H54 (cell line): Measurements from ENCODE around the gene ARHGAP11A.

Experiments used
- DNase-seq: peaks from one replicate; pipeline ENCODE4 v3.0.0; 2011; ENCODE audit warnings: low spot score, mixed read lengths; ENCODE audit not compliant: insufficient read length
- FAIRE-seq: peaks from 3 replicates; lab custom pipeline; 2011; peaks lifted over from hg19 to GRCh38; lab: Jason Lieb, UNC
- POLR2A ChIP-seq: IDR thresholded peaks from 2 replicates; pipeline ENCODE4 v1.6.1; 2011; ENCODE audit warnings: low read depth, mild to moderate bottlenecking, low read length

Gene ARHGAP11A

DNA sequence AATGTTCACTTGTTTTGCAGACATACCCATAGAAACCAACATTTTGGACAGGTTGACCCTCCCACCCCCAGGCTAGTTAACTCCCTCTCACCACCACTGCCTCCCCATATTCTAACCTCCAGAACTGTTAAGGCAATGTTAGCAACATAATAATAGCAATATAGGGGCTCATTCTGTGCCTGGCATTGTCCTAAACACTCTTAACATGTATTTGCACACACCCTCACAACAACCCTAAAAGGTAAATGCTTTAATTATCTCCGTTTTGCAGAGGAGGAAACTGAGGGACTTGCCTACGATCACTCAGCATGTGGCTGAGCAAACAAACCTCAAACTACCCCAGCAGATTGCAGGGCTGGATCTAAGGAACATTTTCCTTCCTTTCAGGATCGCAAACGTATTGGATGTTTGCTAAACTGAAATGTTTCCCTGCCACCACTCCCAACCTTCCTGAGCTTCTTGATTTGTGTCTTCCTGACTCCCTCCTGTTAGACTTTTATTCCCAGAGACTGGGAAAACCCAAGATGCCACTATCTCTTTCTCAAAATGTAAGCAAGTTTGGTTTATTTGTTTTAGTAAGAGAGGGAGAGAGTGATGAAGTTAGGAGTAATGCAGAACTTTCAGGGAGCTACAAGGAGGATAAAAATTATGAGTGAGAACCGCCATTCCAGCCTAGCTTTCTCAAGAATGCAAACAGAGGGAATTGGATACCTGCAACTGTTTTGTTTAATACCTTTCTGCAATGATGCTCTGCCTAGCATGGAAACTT lies 27.5 kb downstream of the ARHGAP11A start:
- TF ChIP-seq POLR2A, result no peak
- FAIRE-seq, result no peak
- no peak for DNase-seq

DNA sequence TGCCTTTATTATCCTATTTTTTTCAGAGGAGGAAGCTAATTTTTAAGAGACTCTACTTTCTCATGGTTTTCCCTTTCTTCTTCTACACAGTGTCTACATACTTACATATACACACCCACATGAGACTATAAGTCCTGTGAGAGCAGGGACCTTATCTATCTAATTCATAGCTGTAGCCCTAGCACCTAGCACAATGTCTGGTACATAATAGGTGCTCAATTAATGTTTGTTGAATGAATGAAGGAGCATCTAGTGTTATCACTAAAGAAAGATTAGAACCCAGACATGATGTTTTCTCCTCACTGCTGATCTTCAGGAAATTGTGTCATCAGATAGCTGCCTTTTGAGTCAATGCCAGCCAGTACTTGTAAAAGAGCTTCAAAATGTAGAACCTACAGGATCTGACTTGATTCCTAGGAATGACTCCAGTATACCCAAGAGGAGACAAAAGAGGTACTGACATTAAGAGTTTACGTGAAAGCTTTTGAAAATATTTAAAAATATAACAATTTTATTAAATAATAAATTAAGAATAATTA lies 28.7 kb downstream of the ARHGAP11A start:
- TF ChIP-seq POLR2A, result no peak
- DNase-seq (no peak), FAIRE-seq (no peak)

DNA sequence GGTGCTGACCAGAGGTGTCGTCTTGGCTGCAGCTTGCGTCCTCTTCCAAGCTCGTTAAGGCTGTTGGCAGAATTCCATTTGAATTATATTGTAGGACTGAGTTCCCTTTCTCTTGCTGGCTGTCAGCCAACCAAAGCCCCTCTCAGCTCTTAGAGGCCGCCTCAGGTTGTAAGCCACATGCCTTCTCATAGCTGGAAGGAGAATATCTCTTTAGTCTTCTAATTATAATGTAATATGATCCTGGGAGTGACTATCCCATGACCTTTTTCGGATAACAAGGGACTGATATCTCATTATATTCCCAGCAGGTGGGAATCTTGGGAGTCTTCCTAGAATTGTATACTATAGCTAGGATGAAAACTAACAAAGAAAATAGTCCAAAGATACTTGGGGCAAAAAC lies 31.0 kb downstream of the ARHGAP11A start:
- no peak for FAIRE-seq
- TF ChIP-seq POLR2A, result no peak
- DNase-seq, result no peak

DNA sequence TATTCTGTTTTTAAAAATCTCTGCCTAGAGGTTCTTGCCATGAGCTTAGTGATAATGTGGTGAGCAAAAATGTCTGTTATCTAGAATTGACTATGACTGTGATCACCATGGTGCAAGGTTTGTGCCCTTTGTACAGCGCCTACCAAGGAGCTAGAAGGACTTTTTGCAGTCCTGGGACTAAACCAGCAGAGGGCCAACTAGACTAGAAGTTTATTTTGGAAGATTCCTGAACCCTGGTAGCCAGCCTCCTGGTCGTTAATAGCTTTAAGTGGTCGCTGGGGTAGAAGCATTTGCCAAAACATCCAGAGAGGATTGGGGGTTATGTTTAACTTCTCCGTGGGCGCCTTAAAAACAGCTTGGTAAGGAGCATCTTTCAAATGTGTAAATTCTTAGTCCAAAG lies 34.0 kb downstream of the ARHGAP11A start:
- FAIRE-seq (no peak), DNase-seq (peak; percentile 20)
- TF ChIP-seq POLR2A, result no peak

DNA sequence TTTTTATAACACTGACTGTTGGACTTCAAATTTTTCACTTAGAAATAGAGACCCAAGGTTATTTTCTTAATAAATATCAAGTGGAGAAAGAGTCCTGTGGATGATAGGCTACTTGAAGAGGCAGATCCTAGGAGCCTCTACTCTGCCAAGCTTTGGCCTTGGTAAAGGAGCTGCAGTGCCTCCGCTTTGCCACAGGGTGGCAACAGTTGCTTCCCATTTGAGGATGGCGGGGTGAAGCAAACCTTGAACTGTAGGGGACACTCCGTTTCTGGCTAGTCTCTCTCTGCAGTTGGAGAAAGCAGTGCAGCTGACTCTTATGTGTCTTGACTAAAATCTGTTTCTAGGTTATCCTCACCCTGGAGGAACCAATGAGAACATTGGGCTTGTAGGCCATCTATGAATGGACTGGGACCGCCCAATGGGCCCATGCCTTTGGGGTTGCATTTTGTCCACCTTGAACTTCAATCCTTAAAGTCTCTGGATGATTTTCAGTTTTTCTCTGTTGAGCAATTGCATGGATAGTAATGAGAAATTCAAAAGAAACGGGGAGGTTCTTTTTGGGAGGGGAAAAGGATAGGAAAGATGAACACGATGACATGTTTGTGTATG lies 36.0 kb downstream of the ARHGAP11A start:
- DNase-seq (peak; percentile 46), FAIRE-seq (peak; percentile 83)
- TF ChIP-seq POLR2A, result no peak

DNA sequence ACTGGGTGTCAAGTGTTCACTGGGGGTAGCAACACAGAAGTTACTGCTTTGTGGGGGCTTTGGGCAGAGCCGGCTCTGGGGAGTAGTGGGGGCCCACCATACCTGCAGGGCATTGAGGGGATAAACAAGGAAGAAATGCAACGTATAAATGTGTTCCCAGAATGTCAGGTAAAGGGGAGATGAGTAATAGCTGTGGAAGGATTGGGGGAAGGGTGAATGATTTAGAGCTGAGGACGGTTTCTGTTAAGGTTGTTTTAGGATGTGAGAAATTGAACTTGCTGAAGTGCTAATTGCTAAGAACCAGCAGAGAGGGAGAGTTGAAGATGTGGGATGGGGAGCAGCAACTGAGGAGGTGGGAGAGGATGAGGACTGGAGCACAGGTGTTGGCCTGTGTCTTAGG lies 36.9 kb downstream of the ARHGAP11A start:
- no peak for FAIRE-seq

DNA sequence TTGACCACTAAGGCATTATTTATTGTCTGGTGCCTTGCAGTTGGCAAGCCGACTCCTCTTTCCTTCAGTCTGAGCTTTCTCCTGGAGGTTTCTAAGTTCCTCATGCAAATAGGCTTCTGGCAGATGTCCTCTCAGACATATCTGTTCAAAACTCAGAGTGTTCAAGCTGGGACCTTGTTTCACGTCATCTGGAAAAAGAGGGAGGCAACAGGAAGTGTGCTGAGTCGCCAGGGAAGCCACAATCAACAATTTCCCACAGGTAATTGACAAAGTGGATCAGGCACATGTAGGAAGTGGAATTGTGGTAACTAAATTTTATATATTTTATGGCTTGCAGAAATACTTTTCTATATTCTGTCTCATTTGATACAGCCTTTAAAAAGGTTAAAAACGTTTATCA lies 40.8 kb downstream of the ARHGAP11A start:
- no peak for TF ChIP-seq POLR2A
- no peak for DNase-seq
- FAIRE-seq, result no peak

More for the DNA sequence above, 36.9 kb downstream of the ARHGAP11A start:
- DNase-seq, result no peak
- TF ChIP-seq POLR2A, result no peak

DNA sequence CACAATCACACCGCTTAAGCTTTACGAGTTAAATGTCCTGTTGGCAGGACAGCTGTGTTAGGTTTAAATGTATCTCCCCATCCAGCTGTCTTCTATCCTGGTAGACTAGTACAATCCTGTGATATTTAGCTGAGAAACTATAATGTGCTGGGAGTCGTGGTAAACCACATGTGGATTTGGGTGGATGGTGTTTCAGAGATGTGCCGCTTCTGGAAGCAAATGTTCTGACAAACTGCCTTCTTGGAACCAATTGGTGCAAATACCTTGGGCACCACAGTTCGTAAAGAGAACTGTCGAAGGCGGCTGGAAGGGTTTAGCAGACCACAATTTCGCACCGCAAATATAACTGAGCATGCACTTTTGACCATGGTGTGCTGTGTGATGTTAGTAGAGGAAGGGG lies 41.2 kb downstream of the ARHGAP11A start:
- FAIRE-seq (no peak), DNase-seq (no peak)
- TF ChIP-seq POLR2A, result no peak

DNA sequence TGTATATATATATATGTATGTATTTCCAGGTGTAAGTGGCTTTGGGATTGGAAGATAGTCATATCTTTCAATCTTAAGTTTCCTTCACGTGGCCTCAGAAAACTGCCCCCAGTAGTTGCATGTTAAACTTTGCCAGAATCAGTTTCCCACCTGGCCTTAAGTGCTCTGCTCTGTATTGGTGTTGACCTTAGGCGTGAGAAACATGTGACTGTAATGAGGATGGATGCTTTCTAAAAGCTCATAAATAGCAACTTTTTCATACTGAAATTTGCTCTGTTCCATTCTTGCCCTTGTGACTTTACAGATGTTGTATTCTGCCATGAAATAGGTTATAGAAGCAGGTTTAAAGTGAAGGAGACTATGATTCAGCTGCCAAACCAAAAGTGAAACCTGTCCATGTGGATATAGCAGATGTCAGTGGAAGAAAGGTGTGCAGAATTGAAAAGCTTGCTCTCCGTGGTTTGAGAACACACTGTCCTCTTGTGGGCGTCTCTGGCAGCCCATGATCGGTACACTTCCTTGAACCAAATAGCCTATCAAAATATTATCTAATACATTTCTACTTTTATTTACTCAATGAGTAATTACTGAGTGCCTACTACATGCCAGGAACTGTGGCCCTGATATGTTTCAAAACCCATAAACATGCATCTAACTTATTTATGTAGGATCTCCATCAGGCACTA lies 42.0 kb downstream of the ARHGAP11A start:
- FAIRE-seq, result no peak
- no peak for TF ChIP-seq POLR2A

DNA sequence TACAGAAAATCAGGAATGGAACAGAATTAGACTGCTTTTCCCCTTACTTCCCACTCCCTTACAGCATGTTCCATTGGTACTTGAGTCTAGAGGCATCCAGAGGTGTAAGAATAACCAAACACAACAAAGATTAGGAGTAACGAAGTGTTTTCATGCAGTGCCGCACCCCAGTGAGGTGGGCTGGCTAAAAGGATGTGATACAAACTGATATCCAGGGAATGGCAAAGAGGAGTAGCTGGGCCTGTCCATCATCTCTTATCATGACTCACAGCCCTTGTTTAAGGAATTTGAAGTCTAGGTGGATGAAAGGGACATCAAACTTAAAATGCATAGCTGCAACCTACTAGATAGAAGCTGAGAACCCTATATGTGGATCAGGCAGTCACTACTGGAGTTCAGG lies 42.6 kb downstream of the ARHGAP11A start:
- FAIRE-seq, result no peak
- no peak for TF ChIP-seq POLR2A

More for the DNA sequence above, 42.0 kb downstream of the ARHGAP11A start:
- no peak for DNase-seq

DNA sequence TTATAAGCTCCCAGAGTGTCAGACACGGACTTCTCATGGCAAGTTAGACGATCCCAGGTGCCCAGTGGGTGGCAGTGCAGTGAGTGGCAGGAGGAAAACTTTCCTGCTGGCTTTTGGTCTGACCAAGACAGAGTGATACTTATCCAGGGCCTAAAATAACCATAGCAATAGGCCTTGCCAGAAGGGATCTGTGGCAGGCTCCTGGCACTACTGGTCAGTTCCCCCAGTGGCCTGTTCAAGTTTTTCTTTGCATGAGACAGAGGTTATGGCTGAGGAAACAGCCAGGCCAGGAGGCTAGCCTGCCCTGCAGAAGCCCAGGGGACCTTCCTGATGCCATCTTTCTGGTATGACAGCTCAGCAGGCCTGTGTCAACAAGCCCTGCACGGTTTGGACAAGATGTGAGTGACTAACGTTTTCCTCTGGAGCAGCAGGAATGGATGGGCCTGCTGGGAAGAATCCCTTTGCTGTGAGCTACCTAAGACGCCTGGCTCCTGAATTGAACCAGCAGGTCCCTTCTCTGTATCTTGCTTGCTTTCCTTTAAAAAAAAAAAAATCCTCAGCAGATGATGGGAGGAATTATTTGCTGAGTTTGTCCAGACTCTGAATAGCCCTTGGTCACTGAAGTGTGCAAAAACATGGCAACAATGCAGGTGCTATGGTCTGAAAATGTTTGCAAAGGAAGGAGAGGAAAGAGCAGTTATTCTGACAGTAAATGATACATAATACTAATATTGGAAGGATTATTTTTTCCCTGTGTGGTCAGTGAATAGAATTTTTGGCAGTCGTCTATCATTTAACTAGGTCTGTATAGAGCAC lies 44.2 kb downstream of the ARHGAP11A start:
- FAIRE-seq (peak; percentile 27), DNase-seq (peak; percentile 78)
- no peak for TF ChIP-seq POLR2A

More for the DNA sequence above, 42.6 kb downstream of the ARHGAP11A start:
- no peak for DNase-seq

DNA sequence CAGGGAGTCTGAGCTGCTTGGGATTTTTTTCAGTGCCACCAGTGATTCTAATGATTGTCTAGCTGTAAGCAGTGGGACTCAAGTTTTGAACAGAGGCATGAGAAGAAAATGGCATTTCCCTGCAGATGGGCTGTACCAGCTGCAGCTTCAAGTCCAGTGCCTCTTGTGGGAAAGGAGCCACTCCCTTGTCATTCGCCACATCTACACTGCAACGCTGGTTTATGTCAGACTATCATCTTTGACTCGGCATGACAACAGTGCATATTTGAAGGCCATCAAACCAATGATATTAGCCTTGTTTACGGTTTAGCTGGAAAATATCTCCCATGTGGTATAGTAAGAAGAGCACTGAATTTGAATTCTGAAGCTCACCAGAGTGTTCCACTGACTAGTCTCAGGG lies 48.4 kb downstream of the ARHGAP11A start:
- TF ChIP-seq POLR2A, result no peak
- DNase-seq (no peak), FAIRE-seq (no peak)

DNA sequence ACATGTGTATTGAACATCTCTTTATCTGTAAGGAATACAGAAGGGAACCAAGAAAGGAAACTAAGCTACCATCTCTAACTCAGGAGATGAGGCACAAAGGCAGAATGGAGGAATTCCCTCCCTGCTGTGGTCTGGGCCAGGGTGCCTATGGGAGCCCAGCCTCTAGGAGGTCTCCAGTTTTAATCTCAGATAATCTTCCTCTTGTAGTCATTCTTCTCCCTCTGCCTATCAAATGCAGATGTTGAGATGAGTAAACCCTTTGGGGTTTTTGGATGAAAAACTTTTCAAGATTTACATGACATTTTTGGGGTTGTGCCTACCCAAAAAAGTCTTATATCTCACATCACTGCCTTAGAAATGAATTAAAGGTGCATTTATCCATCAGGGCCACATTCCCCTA lies 49.5 kb downstream of the ARHGAP11A start:
- no peak for TF ChIP-seq POLR2A
- DNase-seq, result no peak
- FAIRE-seq, result no peak
